Esophagus (tissue), 2 donors: Measurements from ENCODE around the gene FAM161A. TPM values are rescaled to one million over a fixed set of nuclear protein-coding genes. Genes with fewer than 3 reads are reported as not detected.
"Not testable (repeated sequence)": the region's sequence is repeated elsewhere in the genome, so short reads cannot be mapped to it uniquely, and the experiment has no call there.

Source experiments
- H3K27ac ChIP-seq, 2 donors: one replicate each; pipeline ENCODE4 v1.5.1; 2013; ENCODE audit warnings: low read depth in 2 of 2, mild to moderate bottlenecking in 2 of 2, inconsistent platforms in 1 of 2, low read length in 1 of 2, moderate library complexity in 1 of 2
- H3K27me3 ChIP-seq, 2 donors: one replicate each; pipeline ENCODE4 v1.6.1; 2013; ENCODE audit warnings: low read length in 2 of 2, control low read depth in 1 of 2, mild to moderate bottlenecking in 1 of 2; ENCODE audit not compliant: insufficient read depth in 2 of 2, control insufficient read depth in 1 of 2
- H3K36me3 ChIP-seq, 2 donors: one replicate each; pipeline ENCODE4 v1.6.1; 2013; ENCODE audit warnings: low read length in 1 of 2; ENCODE audit not compliant: control insufficient read depth in 2 of 2, insufficient read depth in 2 of 2
- H3K4me1 ChIP-seq, 2 donors: one replicate each; pipeline ENCODE4 v1.6.1; 2013; ENCODE audit warnings: low read length in 1 of 2; ENCODE audit not compliant: control insufficient read depth in 2 of 2, insufficient read depth in 2 of 2
- H3K4me3 ChIP-seq, 2 donors: one replicate each; pipeline ENCODE4 v1.5.1; 2013; ENCODE audit warnings: low read length in 2 of 2, mild to moderate bottlenecking in 2 of 2, low read depth in 1 of 2, moderate library complexity in 1 of 2
- H3K9me3 ChIP-seq, 2 donors: one replicate each; pipeline ENCODE4 v1.6.1; 2013; ENCODE audit warnings: mild to moderate bottlenecking in 2 of 2, low read depth in 1 of 2, low read length in 1 of 2, moderate library complexity in 1 of 2; ENCODE audit not compliant: control insufficient read depth in 2 of 2, insufficient read depth in 1 of 2
- WGBS, 2 donors: extraction: QIAGEN DNeasy Blood & Tissue Kit; methylation state at CpG; one replicate each; pipeline ENCODE4 v1.1.7; 2013; 5-methylcytosine and 5-hydroxymethylcytosine counted together
- polyA plus RNA-seq, 2 donors: library from polyadenylated mRNA; stranded (reverse); fragments of 200-250 nt; gene quantifications; one replicate each; pipeline ENCODE4 v1.2.3, GENCODE V29; 2013
- donor health status: healthy with polysubstance abuse.
- donor health status: Bipolar disorder and iron deficiency.

Gene FAM161A
- polyA plus RNA-seq, 2 donors: 1.1 to 2.2 TPM

DNA sequence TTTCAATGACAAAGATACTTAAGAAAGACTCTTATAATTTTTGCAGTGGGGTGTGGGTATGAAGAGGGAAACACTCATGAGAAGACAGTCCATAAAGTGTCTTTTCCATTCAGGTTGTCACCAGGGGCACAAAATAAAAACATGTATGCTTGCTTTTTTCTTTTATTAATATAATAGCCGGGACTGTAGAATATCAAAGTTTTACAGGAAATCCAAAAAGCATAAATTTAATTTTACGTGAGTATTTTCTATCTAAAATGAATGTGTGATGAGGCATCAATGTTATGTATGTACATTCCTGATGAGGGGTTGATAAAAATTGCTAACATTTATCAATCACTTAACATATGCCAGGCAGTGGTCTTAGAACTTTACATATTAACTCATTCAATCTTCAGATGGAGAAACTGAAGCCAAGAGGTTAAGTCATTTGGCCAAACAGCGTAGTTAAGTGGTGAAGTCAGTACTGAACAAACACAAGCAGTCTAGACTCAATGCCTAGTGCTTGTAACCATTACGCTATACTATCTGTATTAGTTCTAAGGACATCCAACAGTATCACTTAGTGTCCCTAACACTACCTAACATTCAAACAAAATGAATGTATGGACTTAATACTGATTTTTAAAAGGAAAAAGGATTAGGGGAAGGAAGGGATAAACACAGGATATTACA is 23.8 kb upstream of the FAM161A start:
- no peaks in the 10 kb centered on the region for H3K27me3 ChIP-seq
- H3K36me3 ChIP-seq: peaks cover 5 to 9% of the 10 kb centered on the region in 2 donors
- H3K27ac ChIP-seq: no peak overlapping the region
- no peak overlapping the region for H3K4me3 ChIP-seq
- WGBS, 2 donors: 92 to 93% methylated on average over 4 of the region's 4 CpGs
- H3K9me3 ChIP-seq: no peaks in the 10 kb centered on the region
- H3K4me1 ChIP-seq: no peaks in the 10 kb centered on the region

DNA sequence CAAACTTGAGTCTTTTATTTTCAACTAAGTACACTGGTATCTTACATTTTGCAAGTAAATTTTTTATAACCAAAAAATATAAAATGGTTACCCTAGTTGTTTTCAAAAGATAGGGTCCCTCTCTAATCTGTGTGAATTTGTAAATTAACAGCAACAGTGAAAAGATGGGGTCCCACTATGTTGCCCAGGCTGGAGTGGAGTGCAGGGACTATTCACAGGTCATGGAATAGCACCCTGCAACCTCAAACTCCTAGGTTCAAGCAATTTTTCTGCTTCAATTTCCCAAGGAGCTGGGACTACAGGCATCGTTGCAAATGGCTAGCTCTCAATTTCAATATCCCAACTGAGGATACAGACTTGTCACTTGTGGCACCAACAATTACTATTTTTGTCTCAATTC is 22.5 kb upstream of the FAM161A start:
- Histone ChIP-seq H3K27me3 (no peaks in the 10 kb centered on the region), H3K9me3 (no peaks in the 10 kb centered on the region), H3K4me1 (no peaks in the 10 kb centered on the region), H3K27ac (no peak overlapping the region), H3K4me3 (no peak overlapping the region), H3K36me3 (peaks cover 5 to 10% of the 10 kb centered on the region in 2 donors)
- WGBS, 2 donors: 80 to 91% methylated on average over 1 of the region's 1 CpG

- not testable (repeated sequence) for H3K27ac ChIP-seq, H3K4me1 ChIP-seq, H3K4me3 ChIP-seq, H3K27me3 ChIP-seq, H3K9me3 ChIP-seq
- H3K36me3 ChIP-seq: peaks cover 12 to 16% of the 10 kb centered on the region in 2 donors
- WGBS, 2 donors: 96 to 97% methylated on average over 14 of the region's 14 CpGs
Observed at GRCh38 chr2:61866482-61867089, 12.7 kb upstream of the FAM161A start.

GRCh38 chr2:61862085-61862484 is 8.2 kb upstream of the FAM161A start:
- Histone ChIP-seq H3K4me1 (no peaks in the 10 kb centered on the region), H3K9me3 (no peaks in the 10 kb centered on the region), H3K36me3 (peaks cover 9 to 12% of the 10 kb centered on the region in 2 donors), H3K4me3 (no peak overlapping the region), H3K27ac (no peak overlapping the region), H3K27me3 (no peaks in the 10 kb centered on the region)
- 93 to 95% methylated on average over 5 of the region's 5 CpGs for WGBS, 2 donors

DNA sequence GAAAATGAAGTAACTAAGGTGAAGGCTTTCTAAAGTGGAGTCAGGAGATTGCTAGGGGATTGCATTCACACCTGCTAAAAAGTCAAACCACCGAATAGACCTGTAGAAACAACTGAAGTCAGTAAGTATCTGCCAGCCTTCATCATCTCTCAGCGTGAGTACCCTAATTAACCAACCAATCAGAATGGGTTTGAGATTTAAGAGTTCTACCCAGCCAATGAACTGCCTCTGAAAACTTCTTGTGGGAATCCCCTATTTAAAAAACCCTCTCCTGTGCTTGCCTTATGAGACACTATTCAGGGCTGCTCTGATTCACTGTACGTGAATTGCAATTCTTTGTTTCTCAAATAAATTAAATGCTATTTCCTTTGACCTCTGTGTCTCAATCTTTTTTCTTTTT is 3.4 kb upstream of the FAM161A start:
- Histone ChIP-seq H3K4me3 (no peak overlapping the region), H3K36me3 (no peaks in the 10 kb centered on the region), H3K9me3 (no peaks in the 10 kb centered on the region), H3K27ac (no peak overlapping the region), H3K4me1 (peaks cover 0 to 5% of the 10 kb centered on the region in 2 donors), H3K27me3 (no peaks in the 10 kb centered on the region)
- WGBS, 2 donors: 62 to 83% methylated on average over 3 of the region's 3 CpGs

- no peaks in the 10 kb centered on the region for H3K9me3 ChIP-seq
- no peaks in the 10 kb centered on the region for H3K27me3 ChIP-seq
- H3K4me1 ChIP-seq: peaks cover 0 to 5% of the 10 kb centered on the region in 2 donors
- H3K36me3 ChIP-seq: no peaks in the 10 kb centered on the region
- 33 to 46% methylated on average over 9 of the region's 9 CpGs for WGBS, 2 donors
- H3K27ac ChIP-seq: peak overlapping the region; percentile 79 to 86
- peak overlapping the region; percentile 54 to 97 for H3K4me3 ChIP-seq
Observed at GRCh38 chr2:61855318-61855613, 1.4 kb upstream of the FAM161A start.

GRCh38 chr2:61854564-61855317 is 881 bp upstream of the FAM161A start:
- H3K27me3 ChIP-seq: no peaks in the 10 kb centered on the region
- no peaks in the 10 kb centered on the region for H3K36me3 ChIP-seq
- peak overlapping the region; percentile 71 to 97 for H3K4me3 ChIP-seq
- peaks cover 0 to 5% of the 10 kb centered on the region in 2 donors for H3K4me1 ChIP-seq
- 2% methylated on average over 23 of the region's 23 CpGs for WGBS, 2 donors
- H3K9me3 ChIP-seq: no peaks in the 10 kb centered on the region
- H3K27ac ChIP-seq: peak overlapping the region; percentile 86 to 95

DNA sequence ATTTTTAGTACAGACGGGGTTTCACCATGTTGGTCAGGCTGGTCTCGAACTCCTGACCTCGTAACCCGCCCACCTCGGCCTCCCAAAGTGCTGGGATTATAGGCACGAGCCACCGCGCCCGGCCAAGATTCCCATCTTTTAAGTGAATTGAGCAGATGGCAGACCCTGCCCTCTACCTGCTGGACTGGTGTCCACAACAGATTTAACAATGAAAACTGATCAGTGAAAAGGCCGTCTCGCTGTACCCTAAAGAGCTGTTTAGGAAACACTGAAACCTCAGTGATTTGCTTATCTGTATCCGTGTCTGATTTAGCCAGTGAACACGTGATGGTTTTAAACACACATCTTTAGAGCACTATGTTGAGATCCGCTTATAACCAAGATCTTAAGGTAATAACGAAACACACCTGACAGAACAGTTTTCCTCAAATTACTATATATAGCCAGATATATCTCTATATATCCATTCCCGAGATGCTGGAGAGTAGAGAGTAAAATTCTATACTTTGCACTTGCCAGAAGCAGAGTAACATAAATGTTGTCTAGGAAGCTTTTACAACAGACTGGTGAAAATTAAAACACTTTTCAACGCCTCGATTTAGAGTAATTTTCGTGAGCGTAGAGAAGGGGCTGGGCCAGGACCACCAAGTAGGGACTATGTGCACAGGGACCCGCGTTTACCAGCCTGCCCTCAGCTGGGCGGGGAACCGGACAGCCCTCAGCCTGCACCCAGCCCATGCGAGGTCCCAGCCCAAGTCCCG is 594 bp downstream of the FAM161A start:
- Histone ChIP-seq H3K36me3 (no peaks in the 10 kb centered on the region), H3K9me3 (no peaks in the 10 kb centered on the region), H3K4me1 (peaks cover 0 to 5% of the 10 kb centered on the region in 2 donors), H3K27me3 (no peaks in the 10 kb centered on the region), H3K27ac (peak overlapping the region; percentile 86 to 95), H3K4me3 (peak overlapping the region; percentile 71 to 97)
- 10 to 14% methylated on average over 25 to 26 of the region's 26 CpGs for WGBS, 2 donors

- not testable (repeated sequence) for H3K4me3 ChIP-seq, H3K27ac ChIP-seq, H3K36me3 ChIP-seq, H3K9me3 ChIP-seq, H3K27me3 ChIP-seq, H3K4me1 ChIP-seq
- 96 to 97% methylated on average over 10 of the region's 10 CpGs for WGBS, 2 donors
Observed at GRCh38 chr2:61851270-61851669, 2.6 kb downstream of the FAM161A start.
